ENCODE data around the gene DNPH1.
A peak's percentile ranks its signal among the peaks of the same experiment; 100 is the strongest.

Gene DNPH1

GRCh38 chr6:43186706-43187105 is 42.6 kb downstream of the DNPH1 start:
- Histone ChIP-seq H3K27ac (ENCODE audit: low read depth, low read length) (no peak overlapping the region), H3K4me3 (ENCODE audit: low read depth, low read length) (no peak overlapping the region), H3K27me3 (ENCODE audit: control insufficient read depth, insufficient read depth, low read length) (no peaks in the 10 kb centered on the region), H3K9ac (ENCODE audit: low read depth, low read length) (no peak overlapping the region), H3K9me3 (ENCODE audit: control insufficient read depth, insufficient read depth, low read length) (no peaks in the 10 kb centered on the region), H3K4me1 (ENCODE audit: control insufficient read depth, insufficient read depth, low read length) (0 out of 2 replicates have a peak, but pooled peaks cover 4% of the 10 kb centered on the region), H3K36me3 (ENCODE audit: control insufficient read depth, insufficient read depth, low read length) (peaks cover 8% of the 10 kb centered on the region; the same call in 1 of the 2 replicates)

GRCh38 chr6:43186019-43186418 is 43.3 kb downstream of the DNPH1 start:
- Histone ChIP-seq H3K4me1 (ENCODE audit: control insufficient read depth, insufficient read depth, low read length) (peaks cover 8% of the 10 kb centered on the region; the same call in 1 of the 2 replicates), H3K4me3 (ENCODE audit: low read depth, low read length) (no peak overlapping the region), H3K27me3 (ENCODE audit: control insufficient read depth, insufficient read depth, low read length) (no peaks in the 10 kb centered on the region), H3K9me3 (ENCODE audit: control insufficient read depth, insufficient read depth, low read length) (no peaks in the 10 kb centered on the region), H3K36me3 (ENCODE audit: control insufficient read depth, insufficient read depth, low read length) (peaks cover 8% of the 10 kb centered on the region; the same call in 1 of the 2 replicates), H3K9ac (ENCODE audit: low read depth, low read length) (no peak overlapping the region), H3K27ac (ENCODE audit: low read depth, low read length) (no peak overlapping the region)

- Histone ChIP-seq H3K9me3 (ENCODE audit: control insufficient read depth, insufficient read depth, low read length) (no peaks in the 10 kb centered on the region), H3K4me1 (ENCODE audit: control insufficient read depth, insufficient read depth, low read length) (peaks cover 9% of the 10 kb centered on the region; the same call in 1 of the 2 replicates), H3K27me3 (ENCODE audit: control insufficient read depth, insufficient read depth, low read length) (no peaks in the 10 kb centered on the region), H3K4me3 (ENCODE audit: low read depth, low read length) (no peak overlapping the region), H3K9ac (ENCODE audit: low read depth, low read length) (no peak overlapping the region), H3K36me3 (ENCODE audit: control insufficient read depth, insufficient read depth, low read length) (peaks cover 8% of the 10 kb centered on the region; the same call in 1 of the 2 replicates), H3K27ac (ENCODE audit: low read depth, low read length) (no peak overlapping the region)
Observed at GRCh38 chr6:43185391-43185985, 43.8 kb downstream of the DNPH1 start.

- Histone ChIP-seq H3K9ac (ENCODE audit: low read depth, low read length) (no peak overlapping the region), H3K36me3 (ENCODE audit: control insufficient read depth, insufficient read depth, low read length) (peaks cover 10% of the 10 kb centered on the region), H3K27ac (ENCODE audit: low read depth, low read length) (no peak overlapping the region)
Observed at GRCh38 chr6:43184268-43184985, 44.9 kb downstream of the DNPH1 start.

GRCh38 chr6:43183441-43183840 is 45.8 kb downstream of the DNPH1 start:
- H3K9ac ChIP-seq (ENCODE audit: low read depth, low read length) = no peak overlapping the region
- no peak overlapping the region for H3K27ac ChIP-seq (ENCODE audit: low read depth, low read length)
- no peak overlapping the region for H3K4me3 ChIP-seq (ENCODE audit: low read depth, low read length)
- no peaks in the 10 kb centered on the region for H3K9me3 ChIP-seq (ENCODE audit: control insufficient read depth, insufficient read depth, low read length)
- H3K4me1 ChIP-seq (ENCODE audit: control insufficient read depth, insufficient read depth, low read length) = peaks cover 9% of the 10 kb centered on the region; the same call in 1 of the 2 replicates
- peaks cover 20% of the 10 kb centered on the region for H3K36me3 ChIP-seq (ENCODE audit: control insufficient read depth, insufficient read depth, low read length)
- H3K27me3 ChIP-seq (ENCODE audit: control insufficient read depth, insufficient read depth, low read length) = no peaks in the 10 kb centered on the region

More at GRCh38 chr6:43184268-43184985, 44.9 kb downstream of the DNPH1 start:
- Histone ChIP-seq H3K4me1 (ENCODE audit: control insufficient read depth, insufficient read depth, low read length) (peaks cover 9% of the 10 kb centered on the region; the same call in 1 of the 2 replicates), H3K9me3 (ENCODE audit: control insufficient read depth, insufficient read depth, low read length) (no peaks in the 10 kb centered on the region), H3K4me3 (ENCODE audit: low read depth, low read length) (no peak overlapping the region), H3K27me3 (ENCODE audit: control insufficient read depth, insufficient read depth, low read length) (no peaks in the 10 kb centered on the region)

GRCh38 chr6:43181942-43182860 is 47.1 kb downstream of the DNPH1 start, which contains the start of gene CUL9:
TSS of gene CUL9 (plus strand) at chr6:43182196. CDS start at chr6:43184311, 2,115 bp downstream.
- Histone ChIP-seq H3K36me3 (ENCODE audit: control insufficient read depth, insufficient read depth, low read length) (peaks cover 23% of the 10 kb centered on the region), H3K4me1 (ENCODE audit: control insufficient read depth, insufficient read depth, low read length) (peaks cover 9% of the 10 kb centered on the region; the same call in 1 of the 2 replicates), H3K27ac (ENCODE audit: low read depth, low read length) (peak within 1 kb of the TSS; percentile 86), H3K9me3 (ENCODE audit: control insufficient read depth, insufficient read depth, low read length) (no peaks in the 10 kb centered on the region), H3K4me3 (ENCODE audit: low read depth, low read length) (peak within 1 kb of the TSS; percentile 80), H3K27me3 (ENCODE audit: control insufficient read depth, insufficient read depth, low read length) (no peaks in the 10 kb centered on the region), H3K9ac (ENCODE audit: low read depth, low read length) (peak within 1 kb of the TSS; percentile 62)

GRCh38 chr6:43181621-43181941 is 47.7 kb downstream of the DNPH1 start:
- peak overlapping the region; percentile 86 for H3K27ac ChIP-seq (ENCODE audit: low read depth, low read length)
- peak overlapping the region; percentile 80 for H3K4me3 ChIP-seq (ENCODE audit: low read depth, low read length)
- no peaks in the 10 kb centered on the region for H3K9me3 ChIP-seq (ENCODE audit: control insufficient read depth, insufficient read depth, low read length)
- peak overlapping the region; percentile 62 for H3K9ac ChIP-seq (ENCODE audit: low read depth, low read length)
- peaks cover 9% of the 10 kb centered on the region; the same call in 1 of the 2 replicates for H3K4me1 ChIP-seq (ENCODE audit: control insufficient read depth, insufficient read depth, low read length)
- peaks cover 28% of the 10 kb centered on the region for H3K36me3 ChIP-seq (ENCODE audit: control insufficient read depth, insufficient read depth, low read length)
- H3K27me3 ChIP-seq (ENCODE audit: control insufficient read depth, insufficient read depth, low read length) = no peaks in the 10 kb centered on the region

- H3K4me1 ChIP-seq (ENCODE audit: control insufficient read depth, insufficient read depth, low read length) = peaks cover 9% of the 10 kb centered on the region; the same call in 1 of the 2 replicates
- peak overlapping the region; percentile 5 for H3K27ac ChIP-seq (ENCODE audit: low read depth, low read length)
- no peaks in the 10 kb centered on the region for H3K9me3 ChIP-seq (ENCODE audit: control insufficient read depth, insufficient read depth, low read length)
- H3K27me3 ChIP-seq (ENCODE audit: control insufficient read depth, insufficient read depth, low read length) = no peaks in the 10 kb centered on the region
- no peak overlapping the region for H3K9ac ChIP-seq (ENCODE audit: low read depth, low read length)
- H3K36me3 ChIP-seq (ENCODE audit: control insufficient read depth, insufficient read depth, low read length) = peaks cover 34% of the 10 kb centered on the region
- peak overlapping the region; percentile 80 for H3K4me3 ChIP-seq (ENCODE audit: low read depth, low read length)
Observed at GRCh38 chr6:43180985-43181384, 48.3 kb downstream of the DNPH1 start.

- Histone ChIP-seq H3K9me3 (ENCODE audit: control insufficient read depth, insufficient read depth, low read length) (no peaks in the 10 kb centered on the region), H3K9ac (ENCODE audit: low read depth, low read length) (no peak overlapping the region), H3K4me1 (ENCODE audit: control insufficient read depth, insufficient read depth, low read length) (peaks cover 13% of the 10 kb centered on the region; the same call in 1 of the 2 replicates), H3K4me3 (ENCODE audit: low read depth, low read length) (no peak overlapping the region), H3K36me3 (ENCODE audit: control insufficient read depth, insufficient read depth, low read length) (peaks cover 39% of the 10 kb centered on the region), H3K27ac (ENCODE audit: low read depth, low read length) (no peak overlapping the region), H3K27me3 (ENCODE audit: control insufficient read depth, insufficient read depth, low read length) (no peaks in the 10 kb centered on the region)
Observed at GRCh38 chr6:43180058-43180457, 49.2 kb downstream of the DNPH1 start.

GRCh38 chr6:43178951-43179830 is 50.1 kb downstream of the DNPH1 start:
- no peak overlapping the region for H3K9ac ChIP-seq (ENCODE audit: low read depth, low read length)
- H3K27me3 ChIP-seq (ENCODE audit: control insufficient read depth, insufficient read depth, low read length) = no peaks in the 10 kb centered on the region
- no peaks in the 10 kb centered on the region for H3K9me3 ChIP-seq (ENCODE audit: control insufficient read depth, insufficient read depth, low read length)
- peaks cover 43% of the 10 kb centered on the region for H3K36me3 ChIP-seq (ENCODE audit: control insufficient read depth, insufficient read depth, low read length)
- no peak overlapping the region for H3K4me3 ChIP-seq (ENCODE audit: low read depth, low read length)
- peaks cover 17% of the 10 kb centered on the region for H3K4me1 ChIP-seq (ENCODE audit: control insufficient read depth, insufficient read depth, low read length)
- no peak overlapping the region for H3K27ac ChIP-seq (ENCODE audit: low read depth, low read length)
